Gastroesophageal sphincter (tissue), 3 donors: ENCODE results near the gene SMIM26.

Source experiments
- CTCF ChIP-seq, 4 experiments: fragments of 200-600 bp in 2 of 4; fragments of 450-650 bp in 2 of 4; sonication (generic) in 1 of 4; IDR thresholded peaks; one replicate each; pipeline ENCODE4 v1.5.1; 2017 to 2019; ENCODE audit warnings: antibody characterized with exemption in 4 of 4, mild to moderate bottlenecking in 2 of 4, moderate library complexity in 2 of 4
- EP300 ChIP-seq: sonication (generic); formaldehyde crosslinking; IDR thresholded peaks from one replicate; pipeline ENCODE4 v1.6.1; 2017; ENCODE audit warnings: antibody characterized with exemption, mild to moderate bottlenecking
- POLR2AphosphoS5 ChIP-seq: sonication (generic); formaldehyde crosslinking; IDR thresholded peaks from one replicate; pipeline ENCODE4 v1.6.1; 2017; ENCODE audit warnings: antibody characterized with exemption

- TF ChIP-seq POLR2AphosphoS5: peak; percentile 81
- TF ChIP-seq CTCF (IDR thresholded peaks at IDR 0.05): no peak
- no peak for TF ChIP-seq EP300
These were observed at the start of gene SMIM26 for GRCh38 chr20:18566892-18567738.
